ENCODE measurements around the gene MCFD2. TPM values are rescaled to one million over a fixed set of nuclear protein-coding genes. Genes with fewer than 3 reads are reported as not detected.
"Not testable (repeated sequence)": the region's sequence is repeated elsewhere in the genome, so short reads cannot be mapped to it uniquely, and the experiment has no call there.

Gene MCFD2
- polyA plus RNA-seq, 3 donors: 37.6 to 78.8 (median 40.0) TPM

DNA sequence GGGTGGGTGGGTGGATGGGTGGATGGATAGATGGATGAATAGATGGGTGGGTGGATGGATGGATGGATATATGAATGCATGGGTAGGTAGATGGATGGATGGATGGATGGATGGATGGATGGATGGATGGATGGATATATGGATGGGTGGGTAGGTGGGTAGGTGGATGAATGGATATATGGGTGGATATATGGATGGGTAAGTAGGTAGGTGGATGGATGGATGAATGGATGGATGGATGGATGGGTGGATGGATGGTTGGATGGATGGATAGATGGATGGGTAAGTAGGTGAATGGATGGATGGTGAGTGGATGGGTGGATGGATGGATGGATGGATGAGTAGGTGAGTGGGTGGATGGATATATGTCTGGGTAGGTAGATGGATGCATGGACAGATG is 36.1 kb downstream of the MCFD2 start:
- H3K27ac ChIP-seq (ENCODE audit: low read depth, low read length): no peak overlapping the region

DNA sequence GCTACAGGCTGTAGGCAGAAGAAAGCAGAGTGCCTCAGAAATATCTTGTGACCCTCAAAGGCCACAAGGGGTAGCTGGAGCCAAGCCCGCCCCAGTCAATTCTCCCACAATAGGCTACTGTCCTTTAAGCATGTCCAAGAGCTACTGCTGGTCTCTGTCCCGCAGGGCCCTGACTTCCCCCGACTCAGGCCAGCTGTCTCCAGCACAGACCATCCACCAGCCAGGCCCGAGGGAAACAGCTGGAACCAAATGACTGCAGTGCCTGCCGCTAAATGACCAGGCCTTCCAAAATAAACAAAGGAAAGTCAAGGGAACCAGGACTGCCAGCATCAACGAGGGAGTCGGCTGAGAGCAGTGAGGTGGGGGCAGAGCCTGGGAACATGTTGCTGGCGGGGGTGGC is 36.7 kb downstream of the MCFD2 start:
- H3K27ac ChIP-seq (ENCODE audit: low read depth, low read length): no peak overlapping the region
- WGBS, 3 donors: 33 to 56% (median 56%) methylated on average over 8 of the region's 8 CpGs

DNA sequence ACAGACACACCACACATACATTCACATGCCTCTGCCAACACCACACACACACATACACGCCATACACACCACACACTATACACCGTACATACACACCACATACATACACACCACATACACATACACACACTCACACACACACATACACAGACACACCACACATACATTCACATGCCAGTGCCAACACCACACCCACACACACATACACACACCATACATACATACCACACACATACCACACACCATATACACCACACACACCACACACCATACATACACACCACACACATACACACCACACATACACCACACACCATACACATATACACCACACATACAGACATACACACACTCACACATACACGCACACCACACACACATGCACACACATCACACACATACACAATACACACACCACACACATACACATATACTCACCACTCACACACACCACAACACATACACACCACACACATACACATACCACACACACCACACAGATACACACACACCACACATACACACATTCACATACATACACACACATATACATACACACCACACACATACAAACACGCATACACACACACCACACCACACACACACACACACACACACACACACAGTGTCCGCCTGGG is 37.2 kb downstream of the MCFD2 start:
- 92 to 98% (median 93%) methylated on average over 5 of the region's 5 CpGs for WGBS, 3 donors
- no peak overlapping the region for H3K27ac ChIP-seq (ENCODE audit: low read depth, low read length)

DNA sequence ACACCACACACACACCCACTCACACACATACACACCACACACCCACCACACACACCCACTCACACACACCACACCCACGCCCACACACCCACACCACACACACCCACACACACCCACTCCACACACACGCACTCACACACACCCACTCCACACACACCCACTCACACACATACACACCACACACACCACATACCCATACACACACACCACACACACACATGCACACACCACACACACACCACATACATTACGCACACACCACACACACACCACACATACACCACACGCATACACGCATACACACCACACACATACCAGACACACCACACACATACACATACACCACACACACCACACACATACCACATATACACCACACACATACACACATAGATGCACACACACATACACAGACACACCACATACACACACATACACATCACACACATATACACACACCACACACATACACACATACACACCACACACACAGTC is 37.9 kb downstream of the MCFD2 start:
- WGBS, 3 donors: 88 to 95% (median 94%) methylated on average over 5 of the region's 5 CpGs
- no peak overlapping the region for H3K27ac ChIP-seq (ENCODE audit: low read depth, low read length)

DNA sequence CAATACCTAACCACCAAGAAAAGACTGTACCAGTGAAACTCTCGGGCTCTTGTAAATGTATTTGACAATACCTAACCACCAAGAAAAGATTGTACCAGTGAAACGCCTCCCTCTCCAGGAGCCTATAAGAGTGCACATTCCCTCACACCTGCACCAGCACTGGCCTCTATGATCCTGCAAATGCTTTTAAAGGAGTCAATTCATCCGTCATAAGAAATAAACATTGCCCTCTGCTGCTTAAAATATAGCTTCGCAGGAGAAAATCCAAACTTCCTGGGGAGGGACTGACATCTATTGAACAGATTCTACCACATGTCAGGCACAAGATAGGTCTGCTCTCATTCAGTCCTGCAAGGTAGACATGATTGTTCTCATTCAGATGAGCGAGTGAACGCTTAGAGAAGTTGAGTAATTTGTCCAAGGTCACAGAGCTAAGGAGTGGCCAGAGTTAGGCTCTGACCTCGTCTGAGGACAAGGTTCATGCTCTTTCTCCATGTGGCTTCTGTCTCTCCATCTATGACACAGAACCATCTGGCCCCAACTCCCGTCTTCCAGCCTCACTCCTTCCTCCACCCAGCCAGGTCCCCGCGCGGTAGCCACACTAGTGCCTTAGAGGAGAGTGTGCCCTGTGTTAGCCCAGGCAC is 38.7 kb downstream of the MCFD2 start:
- H3K27ac ChIP-seq (ENCODE audit: low read depth, low read length): no peak overlapping the region
- WGBS, 3 donors: 28 to 41% (median 41%) methylated on average over 11 of the region's 11 CpGs

DNA sequence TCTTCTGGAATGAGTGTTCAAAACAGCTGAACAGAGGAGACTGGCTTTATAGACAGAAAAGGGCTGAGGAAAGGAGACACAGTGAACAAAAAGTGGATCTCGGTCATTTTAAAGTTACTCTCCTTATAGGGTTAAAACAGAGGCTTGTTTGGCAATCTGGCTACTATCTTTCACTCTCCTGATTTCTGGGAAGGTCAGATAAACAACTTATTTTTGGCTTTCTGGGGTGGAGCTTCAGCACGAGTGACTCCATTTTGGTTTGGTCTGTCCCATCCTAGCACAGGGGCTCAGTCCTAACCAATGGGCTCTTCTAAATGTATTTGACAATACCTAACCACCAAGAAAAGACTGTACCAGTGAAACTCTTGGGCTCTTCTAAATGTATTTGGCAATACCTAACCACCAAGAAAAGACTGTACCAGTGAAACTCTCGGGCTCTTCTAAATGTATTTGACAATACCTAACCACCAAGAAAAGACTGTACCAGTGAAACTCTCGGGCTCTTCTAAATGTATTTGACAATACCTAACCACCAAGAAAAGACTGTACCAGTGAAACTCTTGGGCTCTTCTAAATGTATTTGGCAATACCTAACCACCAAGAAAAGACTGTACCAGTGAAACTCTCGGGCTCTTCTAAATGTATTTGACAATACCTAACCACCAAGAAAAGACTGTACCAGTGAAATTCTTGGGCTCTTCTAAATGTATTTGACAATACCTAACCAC is 39.5 kb downstream of the MCFD2 start:
- not testable (repeated sequence) for H3K27ac ChIP-seq (ENCODE audit: low read depth, low read length)
- 69 to 75% (median 75%) methylated on average over 4 to 5 of the region's 5 CpGs for WGBS, 3 donors

DNA sequence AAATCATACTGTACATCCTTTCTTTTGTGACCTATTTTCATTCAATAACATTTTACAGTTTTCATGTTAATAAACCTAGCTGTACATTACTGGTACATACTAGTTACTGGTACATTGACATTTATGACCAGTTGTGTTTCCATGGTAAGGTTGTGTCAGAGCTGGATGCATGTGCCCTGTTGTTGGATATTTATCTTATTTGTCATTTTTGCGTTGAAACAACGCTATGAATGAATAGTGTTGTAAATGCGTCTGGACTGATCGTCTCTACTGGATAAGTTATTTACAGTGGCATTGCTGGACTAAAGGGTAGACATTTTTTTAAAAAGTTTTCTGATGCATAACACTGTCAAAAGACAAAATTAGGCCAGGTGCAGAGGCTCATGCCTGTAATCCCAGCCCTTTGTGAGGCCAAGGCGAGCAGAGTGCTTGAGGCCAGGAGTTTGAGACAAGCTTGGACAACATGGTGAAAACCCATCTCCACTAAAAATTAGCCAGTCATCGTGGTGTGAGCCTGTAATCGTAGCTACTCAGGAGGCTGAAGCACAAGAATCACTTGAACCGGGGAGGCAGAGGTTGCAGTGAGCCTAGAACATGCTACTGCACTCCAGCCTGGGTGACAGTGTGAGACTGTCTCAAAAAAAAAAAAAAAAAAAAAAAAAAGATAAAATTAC is 40.2 kb downstream of the MCFD2 start:
- WGBS, 3 donors: 85 to 94% (median 87%) methylated on average over 8 of the region's 8 CpGs
- H3K27ac ChIP-seq (ENCODE audit: low read depth, low read length): no peak overlapping the region

DNA sequence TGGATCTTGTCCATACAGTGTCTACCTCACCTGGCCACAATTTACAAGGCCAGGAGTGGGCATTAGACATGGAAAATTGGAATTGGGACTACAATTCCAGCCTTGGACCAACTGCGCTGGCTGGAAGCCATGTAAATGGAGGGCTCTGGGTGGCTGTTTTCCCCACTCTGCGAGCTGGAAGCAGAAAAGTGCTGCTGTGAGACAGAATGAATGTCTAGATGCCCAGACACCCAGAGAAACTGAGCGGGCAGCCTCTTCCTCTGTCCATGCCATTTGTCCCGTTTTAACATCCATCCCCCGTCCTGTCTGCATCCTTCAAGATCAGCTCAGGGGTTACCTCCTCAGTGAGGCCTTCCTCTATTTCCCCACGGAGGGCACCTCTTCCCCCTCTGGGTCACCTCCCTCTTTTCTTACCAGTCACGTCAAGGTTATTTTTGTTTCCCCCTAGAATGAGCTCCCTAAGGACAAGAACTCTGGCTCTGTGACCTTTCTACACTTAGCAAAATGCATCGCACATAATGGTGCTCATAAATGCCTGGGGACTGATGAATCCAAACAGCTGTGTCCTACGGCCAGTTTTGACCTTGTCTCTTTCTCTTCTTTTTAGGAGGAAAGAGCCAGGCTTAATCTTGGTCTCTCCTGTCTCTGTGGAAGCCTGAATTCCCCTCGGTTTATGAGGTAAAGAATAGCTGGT is 41.2 kb downstream of the MCFD2 start:
- WGBS, 3 donors: 81 to 88% (median 84%) methylated on average over 10 of the region's 10 CpGs
- no peak overlapping the region for H3K27ac ChIP-seq (ENCODE audit: low read depth, low read length)

DNA sequence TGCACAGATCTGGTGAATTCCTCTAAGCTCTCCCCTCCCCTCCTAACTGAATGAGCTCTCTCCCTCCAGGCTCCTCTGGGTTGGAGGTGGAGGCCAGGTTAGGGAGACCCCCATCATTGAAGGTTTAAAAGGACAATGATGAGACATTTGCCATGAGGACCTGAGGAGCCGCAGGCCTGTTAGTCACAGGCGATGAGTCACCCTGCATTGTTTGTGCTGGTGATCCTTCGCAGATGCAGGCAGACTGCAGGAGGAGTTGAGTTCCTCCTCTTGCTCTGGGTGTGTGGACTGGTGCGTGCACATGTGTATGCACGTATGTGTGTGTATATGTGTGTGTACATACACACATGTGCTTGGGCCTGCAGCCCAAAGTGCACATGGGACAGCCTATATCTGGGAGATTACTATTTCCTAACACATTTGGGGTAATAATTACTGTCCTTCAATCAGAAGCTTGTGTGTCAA is 42.0 kb downstream of the MCFD2 start:
- no peak overlapping the region for H3K27ac ChIP-seq (ENCODE audit: low read depth, low read length)
- WGBS, 3 donors: 38 to 75% (median 42%) methylated on average over 5 of the region's 5 CpGs

DNA sequence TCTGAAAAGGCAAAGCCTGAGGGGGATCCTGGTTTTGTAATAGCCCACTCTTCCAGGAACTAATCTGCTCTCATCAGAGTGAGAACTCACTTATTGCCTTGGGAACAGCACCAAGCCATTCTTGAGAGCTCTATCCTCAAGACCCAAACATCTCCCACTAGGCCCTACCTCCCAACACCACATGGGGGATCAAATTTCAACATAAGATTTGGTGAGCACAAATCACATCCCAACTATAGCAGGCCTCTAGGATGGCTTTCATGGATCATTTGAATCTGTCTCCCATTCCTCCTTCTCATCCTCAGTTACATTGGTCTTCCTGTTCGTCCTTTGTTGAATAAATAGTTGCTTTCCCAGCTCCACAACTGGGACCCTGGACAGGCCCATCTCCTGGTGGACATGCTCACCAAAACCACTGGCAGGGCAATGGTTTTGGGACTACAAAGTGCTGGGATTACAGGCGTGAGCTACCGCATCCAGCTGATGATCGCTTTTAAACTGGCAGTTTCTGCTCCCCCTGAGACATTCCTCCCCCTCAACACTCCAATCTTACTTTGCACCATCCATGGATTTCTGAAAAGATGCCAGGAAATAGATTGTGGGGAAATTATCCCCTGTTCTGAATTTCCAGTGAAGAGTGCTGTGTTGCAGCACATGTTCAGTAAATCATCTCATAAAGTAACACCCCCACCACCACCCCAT is 42.6 kb downstream of the MCFD2 start:
- WGBS, 3 donors: 86 to 94% (median 89%) methylated on average over 4 of the region's 4 CpGs
- no peak overlapping the region for H3K27ac ChIP-seq (ENCODE audit: low read depth, low read length)

DNA sequence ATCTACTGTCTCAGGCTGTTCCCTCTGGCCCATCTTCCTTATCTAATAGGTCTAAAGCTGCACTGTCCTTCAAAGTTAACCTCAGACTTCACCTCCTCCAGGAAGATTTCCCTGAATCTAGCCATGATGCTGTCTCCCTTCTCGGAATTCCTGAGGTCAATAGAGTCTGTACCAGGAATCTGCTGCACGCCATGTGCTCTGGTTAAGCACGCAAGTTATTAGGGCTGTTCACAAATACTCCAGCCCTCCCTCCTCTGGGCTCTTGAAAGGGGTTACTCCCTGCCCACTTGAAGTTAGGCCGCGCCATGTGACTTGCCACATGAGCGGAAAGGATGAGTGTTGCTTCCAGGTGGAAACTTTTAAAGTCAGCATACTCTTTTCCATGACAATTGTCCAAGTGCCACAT is 43.6 kb downstream of the MCFD2 start:
- 97 to 98% (median 98%) methylated on average over 6 of the region's 6 CpGs for WGBS, 3 donors
- no peak overlapping the region for H3K27ac ChIP-seq (ENCODE audit: low read depth, low read length)

DNA sequence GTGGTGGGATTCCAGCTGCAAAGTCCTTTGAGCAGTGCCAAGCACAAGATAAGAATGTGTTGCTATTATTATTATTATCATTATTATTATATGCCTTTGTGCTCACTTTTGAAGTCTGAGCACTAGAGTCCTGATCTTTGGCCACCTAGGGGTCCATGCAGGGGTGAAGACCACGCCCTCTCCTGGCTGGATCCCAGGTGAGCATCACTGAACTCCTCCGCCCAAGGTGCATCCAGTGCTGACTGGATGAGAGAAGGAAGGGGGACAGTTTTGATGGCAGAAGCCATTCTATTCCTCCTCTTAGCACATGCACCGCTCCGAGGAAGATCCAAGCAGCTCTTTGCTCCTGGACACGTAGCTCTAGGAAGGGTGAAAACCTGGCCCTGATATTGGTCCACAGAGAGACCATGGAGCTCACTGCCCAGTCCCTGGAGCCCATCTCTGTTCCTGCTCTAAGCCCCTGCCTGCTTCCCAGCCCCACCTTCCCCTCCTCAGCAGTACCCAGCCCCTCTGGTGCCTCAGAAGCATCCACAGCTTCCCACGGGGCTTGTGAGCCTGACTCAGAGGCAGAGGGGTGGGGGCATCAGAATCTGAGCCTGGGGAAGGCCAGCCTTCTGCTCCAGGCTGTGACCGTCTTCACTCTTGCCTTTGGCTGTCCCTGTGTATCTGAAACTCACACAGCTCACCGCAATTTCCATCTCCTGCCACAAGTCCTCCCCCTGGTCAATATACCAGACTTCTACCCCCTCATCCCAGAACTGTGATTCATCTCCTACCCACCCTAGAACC is 45.4 kb downstream of the MCFD2 start:
- 81 to 91% (median 84%) methylated on average over 8 of the region's 8 CpGs for WGBS, 3 donors
- H3K27ac ChIP-seq (ENCODE audit: low read depth, low read length): no peak overlapping the region

DNA sequence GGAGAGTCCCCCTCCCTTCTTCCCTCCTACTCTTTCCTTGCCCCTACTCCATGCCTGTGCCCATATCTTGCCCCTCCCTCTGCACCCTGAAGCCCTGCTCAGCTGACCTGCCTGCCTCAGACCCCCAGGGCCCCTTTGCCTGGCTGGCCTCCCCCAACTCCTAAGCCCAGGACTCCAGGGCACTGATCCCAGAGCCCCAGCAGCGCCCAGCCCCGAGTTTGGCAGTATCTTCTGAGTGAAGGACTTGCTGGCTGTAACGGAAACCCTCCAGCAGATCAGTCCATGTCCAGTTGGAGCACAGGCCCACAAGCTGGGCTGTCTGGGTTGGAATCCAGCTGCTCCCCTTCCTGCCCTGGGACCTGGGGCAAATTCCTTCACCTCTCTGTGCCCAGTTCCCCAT is 46.0 kb downstream of the MCFD2 start:
- H3K27ac ChIP-seq (ENCODE audit: low read depth, low read length): no peak overlapping the region
- WGBS, 3 donors: 62 to 83% (median 83%) methylated on average over 3 of the region's 3 CpGs

DNA sequence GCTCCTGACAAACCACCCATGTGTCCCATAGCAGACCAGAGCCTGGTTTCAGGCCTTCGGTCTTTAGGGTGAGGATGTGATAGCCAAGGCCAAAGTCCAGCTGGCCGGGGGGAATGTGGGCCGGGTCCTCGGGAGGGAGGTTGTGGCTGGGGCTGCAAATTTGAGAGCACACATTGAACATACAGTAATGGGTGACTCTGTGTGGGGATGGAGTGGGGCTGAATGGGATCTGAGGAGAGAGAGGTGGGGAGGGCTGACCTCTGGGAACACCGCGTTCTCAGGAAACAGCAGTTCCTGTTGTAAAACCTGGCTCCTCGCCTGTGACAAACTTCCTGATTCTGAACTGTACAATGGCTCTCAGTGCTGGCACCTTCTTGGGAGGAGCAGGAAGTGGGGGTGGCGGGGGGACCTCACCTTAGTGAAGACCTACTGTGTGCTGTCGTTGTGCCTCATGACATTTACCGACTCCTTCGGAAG is 48.8 kb downstream of the MCFD2 start:
- H3K27ac ChIP-seq (ENCODE audit: low read depth, low read length): peak overlapping the region; percentile 7
- 30 to 50% (median 38%) methylated on average over 11 of the region's 11 CpGs for WGBS, 3 donors

DNA sequence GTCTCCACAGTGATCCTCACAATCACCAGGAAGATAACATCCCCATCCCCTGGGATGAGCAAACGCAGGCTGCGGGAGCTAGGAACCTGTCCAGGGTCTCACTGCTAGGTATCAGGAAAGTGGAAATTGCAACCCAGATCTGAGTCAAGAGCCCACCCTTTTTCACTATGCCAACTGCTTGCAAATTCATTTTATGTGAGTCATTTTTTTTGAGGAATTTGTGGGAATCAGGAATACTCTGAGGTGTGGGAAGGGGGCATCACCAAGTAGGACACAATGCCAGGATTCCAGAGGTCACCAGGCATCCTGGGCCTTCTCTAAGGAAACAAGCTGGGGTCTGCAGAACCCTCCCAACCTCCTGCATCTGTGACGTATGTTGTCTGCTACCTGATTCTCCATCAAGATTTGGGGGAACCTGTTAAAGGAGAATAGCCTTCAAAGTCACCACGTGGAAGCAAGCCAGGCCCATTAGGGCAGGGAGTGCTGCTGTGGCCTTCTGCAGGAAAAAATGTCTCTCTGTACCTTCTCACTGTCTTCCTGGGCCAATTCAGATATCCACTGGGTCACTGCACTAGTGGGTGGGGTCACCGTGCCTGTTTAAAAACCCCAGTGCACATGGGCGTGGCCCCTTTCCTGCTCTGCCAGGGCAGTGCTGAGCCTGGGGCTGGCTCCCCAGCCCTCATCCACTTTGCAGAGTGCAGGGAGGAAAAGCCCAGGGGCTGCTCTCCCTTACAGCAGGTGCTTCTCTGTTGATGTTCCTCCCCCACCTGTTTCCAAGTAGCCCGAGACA is 50.2 kb downstream of the MCFD2 start:
- H3K27ac ChIP-seq (ENCODE audit: low read depth, low read length): no peak overlapping the region
- WGBS, 3 donors: 78 to 89% (median 81%) methylated on average over 7 of the region's 7 CpGs

DNA sequence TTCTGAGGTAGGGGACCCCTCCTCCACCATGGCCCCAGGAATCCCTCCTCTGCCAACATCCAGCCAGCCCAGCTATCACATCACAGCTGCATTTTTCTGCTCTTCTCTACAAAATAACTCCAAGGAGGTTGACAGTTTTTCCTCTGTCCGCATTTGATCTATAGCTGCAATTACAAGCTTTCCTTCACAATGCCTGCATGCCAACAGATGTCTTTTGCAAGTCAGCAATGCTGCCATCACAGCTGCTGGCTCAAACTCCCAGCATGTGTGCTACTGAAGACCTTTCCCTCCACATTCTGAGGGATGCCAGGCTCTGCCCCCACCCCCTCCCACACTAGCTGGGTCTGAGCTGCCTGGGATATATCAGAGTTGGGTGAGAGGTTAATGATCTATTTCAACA is 51.7 kb downstream of the MCFD2 start:
- 69 to 97% (median 72%) methylated on average over 1 of the region's 1 CpG for WGBS, 3 donors
- no peak overlapping the region for H3K27ac ChIP-seq (ENCODE audit: low read depth, low read length)
